HCT116 (cell line): Measurements from ENCODE around the gene MYL5. TPM values are rescaled to one million over a fixed set of nuclear protein-coding genes. Genes with fewer than 3 reads are reported as not detected.

Source experiments
- ATAC-seq: fragments of 200-7000 bp; cut with Tn5 transposase; 2 replicates; pipeline ENCODE4 v1.9.1; 2020; ENCODE audit warnings: mild to moderate bottlenecking, moderate library complexity
- BruUV-seq: library from RNA; stranded (reverse); fragments of 400-500 nt; replicated peaks from 2 replicates; lab custom pipeline; 2021; lab: Mats Ljungman, UMichigan
- CTCF ChIA-PET: fragments of 300-600 bp; sonication (Branson Sonifier 250); formaldehyde crosslinking; loops from one replicate; lab custom pipeline; 2021; ENCODE audit warnings: antibody characterized with exemption; lab: Charles Lee
- POLR2A ChIA-PET: fragments of 300-600, 350-600 bp; sonication (Branson Sonifier 250); formaldehyde crosslinking; loops from one replicate; lab custom pipeline; 2021; ENCODE audit warnings: antibody characterized with exemption; lab: Charles Lee
- RAD21 ChIA-PET, 2 experiments: fragments of 300-600 bp; sonication (Branson Sonifier 250); formaldehyde crosslinking; loops; one replicate each; lab custom pipeline; 2023; ENCODE audit warnings: low total read pairs in 2 of 2; ENCODE audit not compliant: uncharacterized antibody in 2 of 2, unreplicated experiment in 2 of 2, low non-redundant PET in 1 of 2; lab: Charles Lee
- DNase-seq: peaks from one replicate; pipeline ENCODE4 v3.0.0-alpha.2; 2010; ENCODE audit warnings: low read depth, low spot score
- H2AFZ ChIP-seq: fragments of 200-600 bp; shearing (Covaris generic), sonication (generic); 2 replicates; pipeline ENCODE4 v1.6.1; 2017; ENCODE audit warnings: low read depth, mixed run types, mixed read lengths, antibody characterized with exemption, low read length; ENCODE audit not compliant: poor library complexity, severe bottlenecking
- H3K27ac ChIP-seq: 2 replicates; pipeline ENCODE4 v1.5.1; 2012; ENCODE audit warnings: low read depth, low read length
- H3K27me3 ChIP-seq: fragments of 200-600 bp; sonication (generic); 2 replicates; pipeline ENCODE4 v1.6.1; 2016; ENCODE audit warnings: mixed run types, low read length, mixed read lengths; ENCODE audit not compliant: insufficient read depth
- H3K36me3 ChIP-seq, 2 experiments: fragments of 200-500 bp in 1 of 2; fragments of 200-600 bp in 1 of 2; sonication (Bioruptor generic) in 1 of 2; sonication (generic) in 1 of 2; 2 replicates each; pipeline versions ENCODE4 v1.5.1 to v1.6.1; 2014 to 2016; ENCODE audit warnings: low read length in 2 of 2, inconsistent platforms in 1 of 2, mixed read lengths in 1 of 2, mixed run types in 1 of 2; ENCODE audit not compliant: insufficient read depth in 2 of 2, control insufficient read depth in 1 of 2
- H3K4me1 ChIP-seq, 2 experiments: fragments of 200-600 bp in 1 of 2; sonication (generic) in 1 of 2; 2 replicates each; pipeline versions ENCODE4 v1.5.1 to v1.6.1; 2012 to 2017; ENCODE audit warnings: low read length in 2 of 2, inconsistent platforms in 1 of 2, mild to moderate bottlenecking in 1 of 2, mixed read lengths in 1 of 2, mixed run types in 1 of 2, moderate library complexity in 1 of 2; ENCODE audit not compliant: insufficient read depth in 2 of 2, control insufficient read depth in 1 of 2
- H3K4me2 ChIP-seq: fragments of 200-600 bp; sonication (generic); 2 replicates; pipeline ENCODE4 v1.6.1; 2017; ENCODE audit warnings: mixed run types, low read length, mixed read lengths
- H3K4me3 ChIP-seq, 2 experiments: fragments of 200-600 bp in 1 of 2; sonication (generic) in 1 of 2; replicated peaks in 1 of 2; 2 replicates each; pipeline ENCODE4 v1.5.1; 2011 to 2016; ENCODE audit warnings: low read length in 2 of 2, control low read depth in 1 of 2, low read depth in 1 of 2, mild to moderate bottlenecking in 1 of 2, mixed read lengths in 1 of 2, mixed run types in 1 of 2
- H3K79me2 ChIP-seq: fragments of 200-600 bp; sonication (generic); 2 replicates; pipeline ENCODE4 v1.6.1; 2017; ENCODE audit warnings: mild to moderate bottlenecking, mixed run types, low read length, moderate library complexity, mixed read lengths; ENCODE audit not compliant: insufficient read depth
- H3K9ac ChIP-seq: fragments of 200-600 bp; sonication (generic); 2 replicates; pipeline ENCODE4 v1.6.1; 2016; ENCODE audit warnings: low read length, mixed read lengths
- H3K9me2 ChIP-seq: fragments of 200-600 bp; sonication (generic), shearing (Covaris generic); 2 replicates; pipeline ENCODE4 v1.6.1; 2017; ENCODE audit warnings: mixed run types, mild to moderate bottlenecking, moderate library complexity; ENCODE audit not compliant: insufficient read depth
- H3K9me3 ChIP-seq, 2 experiments: fragments of 200-500 bp in 1 of 2; fragments of 200-600 bp in 1 of 2; sonication (Bioruptor generic) in 1 of 2; sonication (generic) in 1 of 2; 2 replicates each; pipeline ENCODE4 v1.6.1; 2014 to 2017; ENCODE audit warnings: low read length in 2 of 2, mixed read lengths in 2 of 2, inconsistent platforms in 1 of 2, low read depth in 1 of 2, mild to moderate bottlenecking in 1 of 2, mixed run types in 1 of 2, moderate library complexity in 1 of 2; ENCODE audit not compliant: control insufficient read depth in 1 of 2, insufficient read depth in 1 of 2
- H4K20me1 ChIP-seq: fragments of 200-600 bp; sonication (generic), shearing (Covaris generic); 2 replicates; pipeline ENCODE4 v1.6.1; 2017; ENCODE audit warnings: mixed run types, mild to moderate bottlenecking, moderate library complexity; ENCODE audit not compliant: insufficient read depth
- ATF3 ChIP-seq: IDR thresholded peaks from 2 replicates; pipeline ENCODE4 v1.6.1; 2012
- CEBPB ChIP-seq: IDR thresholded peaks from 2 replicates; pipeline ENCODE4 v1.6.1; 2012; ENCODE audit warnings: low read depth
- CTCF ChIP-seq, 3 experiments: fragments of 200-600 bp in 1 of 3; sonication (generic) in 1 of 3; IDR thresholded peaks in 2 of 3; conservative IDR thresholded peaks in 1 of 3; 2 replicates each; pipeline ENCODE4 v1.5.1; 2012 to 2017; ENCODE audit warnings: low read depth in 2 of 3, low read length in 2 of 3, antibody characterized with exemption in 1 of 3, borderline replicate concordance in 1 of 3, control low read depth in 1 of 3, mild to moderate bottlenecking in 1 of 3, mixed read lengths in 1 of 3, mixed run types in 1 of 3, moderate library complexity in 1 of 3; ENCODE audit not compliant: insufficient read depth in 1 of 3
- EGR1 ChIP-seq: IDR thresholded peaks from 2 replicates; pipeline ENCODE4 v1.6.1; 2012; ENCODE audit warnings: low read depth
- EZH2 ChIP-seq: fragments of 200-600 bp; sonication (generic); IDR thresholded peaks from 2 replicates; pipeline ENCODE4 v1.6.1; 2017; ENCODE audit warnings: antibody characterized with exemption, mixed run types
- EZH2phosphoT487 ChIP-seq: fragments of 200-600 bp; IDR thresholded peaks from 2 replicates; pipeline ENCODE4 v1.6.1; 2018; ENCODE audit warnings: antibody characterized with exemption, borderline replicate concordance
- JUND ChIP-seq: IDR thresholded peaks from 2 replicates; pipeline ENCODE4 v1.6.1; 2012
- POLR2AphosphoS5 ChIP-seq: IDR thresholded peaks from 2 replicates; pipeline ENCODE4 v1.6.1; 2011; ENCODE audit warnings: mild to moderate bottlenecking, low read depth, low read length, moderate library complexity
- RAD21 ChIP-seq: IDR thresholded peaks from 2 replicates; pipeline ENCODE4 v1.6.1; 2012; ENCODE audit warnings: low read depth, mild to moderate bottlenecking
- SP1 ChIP-seq: IDR thresholded peaks from 2 replicates; pipeline ENCODE4 v1.6.1; 2012; ENCODE audit warnings: low read depth
- TCF7L2 ChIP-seq: IDR thresholded peaks from 2 replicates; pipeline ENCODE4 v1.7.0; 2011; ENCODE audit warnings: borderline replicate concordance, inconsistent platforms; ENCODE audit not compliant: insufficient read depth, insufficient read length; ENCODE audit errors: extremely low read depth
- YY1 ChIP-seq: IDR thresholded peaks from 2 replicates; pipeline ENCODE4 v1.6.1; 2011; ENCODE audit warnings: low read length, low read depth, moderate library complexity, mild to moderate bottlenecking; ENCODE audit not compliant: insufficient replicate concordance; ENCODE audit errors: extremely low read depth
- intact Hi-C: fragments of 100-400 bp; cut with micrococcal nuclease; formaldehyde crosslinking; loops from 2 replicates; pipeline ENCODE4 v1.10.0; 2022
- total RNA-seq: library from RNA; stranded (reverse); gene quantifications from one replicate; pipeline ENCODE4 v1.2.1, GENCODE V29; 2021; ENCODE audit not compliant: unreplicated experiment
- TF ChIP-seq, protein P1 (sequence below): IDR thresholded peaks from 2 replicates; pipeline ENCODE4 v1.6.1; 2011; ENCODE audit warnings: mild to moderate bottlenecking, low read length, moderate library complexity; ENCODE audit not compliant: insufficient replicate concordance; ENCODE audit errors: extremely low read depth
- TF ChIP-seq, protein P2 (sequence below): IDR thresholded peaks from 2 replicates; pipeline ENCODE4 v1.6.1; 2012

The MYL5 gene
- total RNA-seq, 1 experiment from 2014 or later, result 14.0 TPM

GRCh38 chr4:722851-723360 lies 48.6 kb downstream of the MYL5 start:
- DNase-seq, result no peak
- no TSS peak for BruUV-seq
- H3K4me2 ChIP-seq, result no peak overlapping the region
- H3K9me2 ChIP-seq, result no peaks in the 10 kb centered on the region
- no peak for ATAC-seq
- H3K36me3 ChIP-seq, result peaks cover 2 to 3% of the 10 kb centered on the region in 2 experiments; a peak in 2 of 4 replicates
- RAD21 ChIA-PET, result no interaction called here
- no peaks in the 10 kb centered on the region for H3K9me3 ChIP-seq
- H2AFZ ChIP-seq, result no peak overlapping the region
- no peaks in the 10 kb centered on the region for H3K27me3 ChIP-seq
- H3K9ac ChIP-seq, result no peak overlapping the region
- no peak overlapping the region for H3K4me3 ChIP-seq
- intact Hi-C loops, result no loop called here
- no peak for TF ChIP-seq EZH2
- TF ChIP-seq EZH2phosphoT487, result no peak
- TF ChIP-seq TCF7L2, result no peak
- TF ChIP-seq EGR1, result no peak
- TF ChIP-seq POLR2AphosphoS5, result no peak
- no peak for TF ChIP-seq CTCF (IDR thresholded peaks at IDR 0.05 in 2 of 3, conservative IDR thresholded peaks at IDR 0.05 in 1 of 3; ENCODE audit: borderline replicate concordance in 1 of 3, insufficient read depth in 1 of 3, low read depth in 2 of 3, low read length in 2 of 3)
- no peak for TF ChIP-seq RAD21
- TF ChIP-seq, protein P1, sequence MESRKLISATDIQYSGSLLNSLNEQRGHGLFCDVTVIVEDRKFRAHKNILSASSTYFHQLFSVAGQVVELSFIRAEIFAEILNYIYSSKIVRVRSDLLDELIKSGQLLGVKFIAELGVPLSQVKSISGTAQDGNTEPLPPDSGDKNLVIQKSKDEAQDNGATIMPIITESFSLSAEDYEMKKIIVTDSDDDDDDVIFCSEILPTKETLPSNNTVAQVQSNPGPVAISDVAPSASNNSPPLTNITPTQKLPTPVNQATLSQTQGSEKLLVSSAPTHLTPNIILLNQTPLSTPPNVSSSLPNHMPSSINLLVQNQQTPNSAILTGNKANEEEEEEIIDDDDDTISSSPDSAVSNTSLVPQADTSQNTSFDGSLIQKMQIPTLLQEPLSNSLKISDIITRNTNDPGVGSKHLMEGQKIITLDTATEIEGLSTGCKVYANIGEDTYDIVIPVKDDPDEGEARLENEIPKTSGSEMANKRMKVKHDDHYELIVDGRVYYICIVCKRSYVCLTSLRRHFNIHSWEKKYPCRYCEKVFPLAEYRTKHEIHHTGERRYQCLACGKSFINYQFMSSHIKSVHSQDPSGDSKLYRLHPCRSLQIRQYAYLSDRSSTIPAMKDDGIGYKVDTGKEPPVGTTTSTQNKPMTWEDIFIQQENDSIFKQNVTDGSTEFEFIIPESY, result no peak
- TF ChIP-seq CEBPB, result no peak
- no peak for TF ChIP-seq YY1
- TF ChIP-seq ATF3, result no peak
- no peak for TF ChIP-seq JUND
- TF ChIP-seq, protein P2, sequence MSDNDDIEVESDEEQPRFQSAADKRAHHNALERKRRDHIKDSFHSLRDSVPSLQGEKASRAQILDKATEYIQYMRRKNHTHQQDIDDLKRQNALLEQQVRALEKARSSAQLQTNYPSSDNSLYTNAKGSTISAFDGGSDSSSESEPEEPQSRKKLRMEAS, result no peak
- no peak for TF ChIP-seq SP1
- POLR2A ChIA-PET, result no interaction called here
- peaks cover 66% of the 10 kb centered on the region for H3K79me2 ChIP-seq
- CTCF ChIA-PET, result no interaction called here
- H4K20me1 ChIP-seq, result no peaks in the 10 kb centered on the region
- H3K27ac ChIP-seq, result no peak overlapping the region
- H3K4me1 ChIP-seq, result no peaks in the 10 kb centered on the region
